CD14-positive monocyte (primary cell): Measurements from ENCODE around the gene BSDC1. TPM values are rescaled to one million over a fixed set of nuclear protein-coding genes. Genes with fewer than 3 reads are reported as not detected.
A peak's percentile ranks its signal among the peaks of the same experiment; 100 is the strongest.

Source experiments
- DNase-seq, 3 donors: peaks; one replicate each; pipeline ENCODE4 v3.0.0-alpha.2; 2011 to 2022
- H2AFZ ChIP-seq: 2 replicates; pipeline ENCODE4 v1.6.0; 2012; ENCODE audit warnings: mild to moderate bottlenecking, low read depth, low read length, inconsistent platforms; ENCODE audit not compliant: insufficient read depth, poor library complexity, severe bottlenecking
- H3K27ac ChIP-seq, 2 donors: 1 replicate in 1 of 2; 2 replicates in 1 of 2; pipeline ENCODE4 v1.5.1; 2012 to 2013; ENCODE audit warnings: low read length in 2 of 2, control low read depth in 1 of 2, inconsistent platforms in 1 of 2, low read depth in 1 of 2, mild to moderate bottlenecking in 1 of 2
- H3K27me3 ChIP-seq, 2 donors: one replicate each; pipeline versions ENCODE4 v1.6.0 to v1.6.1; 2011 to 2013; ENCODE audit warnings: low read length in 2 of 2; ENCODE audit not compliant: control insufficient read depth in 2 of 2, insufficient read depth in 2 of 2
- H3K36me3 ChIP-seq, 2 donors: replicated peaks in 1 of 2; 1 replicate in 1 of 2; 2 replicates in 1 of 2; pipeline versions ENCODE4 v1.5.1 to v1.6.1; 2012 to 2013; ENCODE audit warnings: low read length in 2 of 2, control low read depth in 1 of 2, inconsistent platforms in 1 of 2, mild to moderate bottlenecking in 1 of 2; ENCODE audit not compliant: insufficient read depth in 2 of 2, control insufficient read depth in 1 of 2
- H3K4me1 ChIP-seq, 2 donors: 1 replicate in 1 of 2; 2 replicates in 1 of 2; pipeline versions ENCODE4 v1.5.1 to v1.6.1; 2012 to 2013; ENCODE audit warnings: low read length in 2 of 2, control low read depth in 1 of 2, inconsistent platforms in 1 of 2, mild to moderate bottlenecking in 1 of 2, moderate library complexity in 1 of 2; ENCODE audit not compliant: insufficient read depth in 2 of 2, control insufficient read depth in 1 of 2
- H3K4me2 ChIP-seq: replicated peaks from 2 replicates; pipeline ENCODE3; 2012; ENCODE audit warnings: low read length, moderate library complexity, mild to moderate bottlenecking; ENCODE audit not compliant: poor library complexity, severe bottlenecking; ENCODE audit errors: extremely low read depth
- H3K4me3 ChIP-seq, 3 experiments: fragments of 200-600 bp in 1 of 3; sonication (generic) in 1 of 3; replicated peaks in 1 of 3; 1 replicate in 2 of 3; 2 replicates in 1 of 3; pipeline ENCODE4 v1.5.1; 2011 to 2013; ENCODE audit warnings: low read length in 3 of 3, mild to moderate bottlenecking in 3 of 3, control low read depth in 2 of 3, low read depth in 2 of 3, inconsistent platforms in 1 of 3, moderate library complexity in 1 of 3
- H3K79me2 ChIP-seq: 2 replicates; pipeline ENCODE4 v1.6.0; 2012; ENCODE audit warnings: mild to moderate bottlenecking, control low read depth, inconsistent platforms, low read length, moderate library complexity; ENCODE audit not compliant: insufficient read depth
- H3K9ac ChIP-seq: 2 replicates; pipeline ENCODE4 v1.6.0; 2017; ENCODE audit warnings: low read length, mild to moderate bottlenecking; ENCODE audit not compliant: insufficient read depth, poor library complexity, severe bottlenecking
- H3K9me3 ChIP-seq, 2 donors: replicated peaks in 1 of 2; 1 replicate in 1 of 2; 2 replicates in 1 of 2; pipeline versions ENCODE4 v1.5.1 to v1.6.1; 2012 to 2013; ENCODE audit warnings: low read length in 2 of 2, control low read depth in 1 of 2; ENCODE audit not compliant: control insufficient read depth in 1 of 2, insufficient read depth in 1 of 2
- H4K20me1 ChIP-seq: 2 replicates; pipeline ENCODE4 v1.6.0; 2012; ENCODE audit warnings: mild to moderate bottlenecking, low read length, control low read depth, moderate library complexity; ENCODE audit not compliant: insufficient read depth
- H3K27ac Mint-ChIP-seq, 7 donors: one replicate each; pipeline ENCODE4 v1.8.0; 2020; ENCODE audit warnings: mild to moderate bottlenecking in 7 of 7, mixed read lengths in 7 of 7, moderate library complexity in 6 of 7, inconsistent platforms in 2 of 7
- H3K27me3 Mint-ChIP-seq, 3 donors: one replicate each; pipeline ENCODE4 v1.8.0; 2021 to 2022; ENCODE audit warnings: low read depth in 3 of 3, mild to moderate bottlenecking in 3 of 3, mixed read lengths in 3 of 3, moderate library complexity in 3 of 3, inconsistent platforms in 1 of 3
- H3K36me3 Mint-ChIP-seq, 2 donors: one replicate each; pipeline ENCODE4 v1.8.0; 2020; ENCODE audit warnings: mixed read lengths in 2 of 2, inconsistent platforms in 1 of 2, mild to moderate bottlenecking in 1 of 2
- H3K4me1 Mint-ChIP-seq: one replicate; pipeline ENCODE4 v1.8.0; 2020; ENCODE audit warnings: mild to moderate bottlenecking, mixed read lengths
- H3K4me3 Mint-ChIP-seq, 2 donors: one replicate each; pipeline ENCODE4 v1.8.0; 2020; ENCODE audit warnings: mild to moderate bottlenecking in 2 of 2, mixed read lengths in 2 of 2, moderate library complexity in 1 of 2
- H3K9me3 Mint-ChIP-seq, 7 donors: one replicate each; pipeline ENCODE4 v1.8.0; 2020 to 2022; ENCODE audit warnings: mixed read lengths in 7 of 7, mild to moderate bottlenecking in 6 of 7, moderate library complexity in 6 of 7, inconsistent platforms in 2 of 7
- CTCF ChIP-seq: fragments of 200-600 bp; IDR thresholded peaks from one replicate; pipeline ENCODE4 v1.8.0; 2022; ENCODE audit warnings: antibody characterized with exemption, mild to moderate bottlenecking
- WGBS: methylation state at CpG from one replicate; pipeline ENCODE4 v1.1.5; 2013; ENCODE audit warnings: missing lambda C conversion rate; ENCODE audit not compliant: insufficient coverage; 5-methylcytosine and 5-hydroxymethylcytosine counted together
- intact Hi-C, 2 donors: fragments of 100-400 bp; cut with micrococcal nuclease; formaldehyde crosslinking; loops; one replicate each; pipeline versions ENCODE4 v1.15.0 to v1.15.1; 2023
- polyA plus RNA-seq, 3 donors: library from polyadenylated mRNA; depleted of rRNA in 1 of 3; unstranded in 2 of 3; stranded (reverse) in 1 of 3; fragments of 300-500 nt in 2 of 3; fragments of >200 nt in 1 of 3; fragmentation: Illumina TruSeq in 2 of 3; gene quantifications; 1 replicate in 2 of 3; 2 replicates in 1 of 3; pipeline ENCODE4 v1.2.3, GENCODE V29; 2012 to 2021

Gene BSDC1
- polyA plus RNA-seq, 3 donors = 19.0 to 42.4 (median 23.7) TPM

GRCh38 chr1:32337855-32338636, 56.2 kb downstream of the BSDC1 start:
- Histone ChIP-seq H3K27me3 (peaks cover 7 to 15% of the 10 kb centered on the region in 2 donors), H3K36me3 (peaks cover 5 to 13% of the 10 kb centered on the region in 2 donors), H3K4me1 (peaks cover 51 to 76% of the 10 kb centered on the region in 2 donors), H3K4me3 (peak overlapping the region in 2 of 3 experiments; percentile 17 to 76), H3K27ac (peak overlapping the region; percentile 94 to 100), H3K79me2 (no peaks in the 10 kb centered on the region), H4K20me1 (peaks cover 21% of the 10 kb centered on the region), H2AFZ (no peak overlapping the region), H3K4me2 (peak overlapping the region; percentile 83), H3K9ac (peak overlapping the region; percentile 87), H3K9me3 (no peaks in the 10 kb centered on the region)
- Mint-ChIP-seq H3K4me1 (peaks cover 64% of the 10 kb centered on the region), H3K27ac (peak overlapping the region; percentile 95 to 99 (median 99)), H3K27me3 (peaks cover 26 to 33% (median 28%) of the 10 kb centered on the region in 3 donors), H3K4me3 (peak overlapping the region; percentile 71 to 85), H3K36me3 (peaks cover 25 to 38% of the 10 kb centered on the region in 2 donors), H3K9me3 (peaks cover 0 to 8% (median 4%) of the 10 kb centered on the region in 7 donors)
- peak; percentile 93 to 94 (median 94) for DNase-seq
- 41% methylated on average over 10 of the region's 16 CpGs for WGBS
- TF ChIP-seq CTCF = no peak
- intact Hi-C loops = loop anchor here (2.0 to 5.0 kb wide), 4 partner anchors 13 to 401 kb away; partner anchors contain the start of genes BSDC1 (in 1 of the 2) and PTP4A2 (in 1 of the 2)

- 37% methylated on average over 4 of the region's 8 CpGs for WGBS
- H3K4me3 ChIP-seq = peak overlapping the region in 2 of 3 experiments; percentile 17 to 76
- Mint-ChIP-seq H3K4me1 (peaks cover 57% of the 10 kb centered on the region), H3K27ac (peak overlapping the region; percentile 95 to 99 (median 99)), H3K36me3 (peaks cover 33 to 47% of the 10 kb centered on the region in 2 donors), H3K4me3 (peak overlapping the region; percentile 71 to 85), H3K9me3 (peaks cover 0 to 8% (median 4%) of the 10 kb centered on the region in 7 donors), H3K27me3 (peaks cover 22 to 25% (median 24%) of the 10 kb centered on the region in 3 donors)
- peaks cover 51 to 71% of the 10 kb centered on the region in 2 donors for H3K4me1 ChIP-seq
- peaks cover 7 to 15% of the 10 kb centered on the region in 2 donors for H3K27me3 ChIP-seq
- no peak overlapping the region for H2AFZ ChIP-seq
- H3K4me2 ChIP-seq = peak overlapping the region; percentile 83
- H4K20me1 ChIP-seq = peaks cover 31% of the 10 kb centered on the region
- DNase-seq = peak; percentile 97 to 98 (median 97)
- H3K9ac ChIP-seq = peak overlapping the region; percentile 87
- intact Hi-C loops = loop anchor here (2.0 to 5.0 kb wide), 4 partner anchors 14 to 400 kb away; partner anchors contain the start of genes BSDC1 (in 1 of the 2) and PTP4A2 (in 1 of the 2)
- no peak for TF ChIP-seq CTCF
- peak overlapping the region; percentile 94 to 100 for H3K27ac ChIP-seq
- H3K79me2 ChIP-seq = no peaks in the 10 kb centered on the region
- no peaks in the 10 kb centered on the region for H3K9me3 ChIP-seq
- H3K36me3 ChIP-seq = peaks cover 14 to 22% of the 10 kb centered on the region in 2 donors
Observed at GRCh38 chr1:32336963-32337675, 57.1 kb downstream of the BSDC1 start.
